GDM1 (cell line): ENCODE measurements around the gene RABGAP1.

Experiments used
- DNase-seq: peaks from one replicate; lab custom pipeline; 2025; lab: John Stamatoyannopoulos, UW

The RABGAP1 gene

DNA sequence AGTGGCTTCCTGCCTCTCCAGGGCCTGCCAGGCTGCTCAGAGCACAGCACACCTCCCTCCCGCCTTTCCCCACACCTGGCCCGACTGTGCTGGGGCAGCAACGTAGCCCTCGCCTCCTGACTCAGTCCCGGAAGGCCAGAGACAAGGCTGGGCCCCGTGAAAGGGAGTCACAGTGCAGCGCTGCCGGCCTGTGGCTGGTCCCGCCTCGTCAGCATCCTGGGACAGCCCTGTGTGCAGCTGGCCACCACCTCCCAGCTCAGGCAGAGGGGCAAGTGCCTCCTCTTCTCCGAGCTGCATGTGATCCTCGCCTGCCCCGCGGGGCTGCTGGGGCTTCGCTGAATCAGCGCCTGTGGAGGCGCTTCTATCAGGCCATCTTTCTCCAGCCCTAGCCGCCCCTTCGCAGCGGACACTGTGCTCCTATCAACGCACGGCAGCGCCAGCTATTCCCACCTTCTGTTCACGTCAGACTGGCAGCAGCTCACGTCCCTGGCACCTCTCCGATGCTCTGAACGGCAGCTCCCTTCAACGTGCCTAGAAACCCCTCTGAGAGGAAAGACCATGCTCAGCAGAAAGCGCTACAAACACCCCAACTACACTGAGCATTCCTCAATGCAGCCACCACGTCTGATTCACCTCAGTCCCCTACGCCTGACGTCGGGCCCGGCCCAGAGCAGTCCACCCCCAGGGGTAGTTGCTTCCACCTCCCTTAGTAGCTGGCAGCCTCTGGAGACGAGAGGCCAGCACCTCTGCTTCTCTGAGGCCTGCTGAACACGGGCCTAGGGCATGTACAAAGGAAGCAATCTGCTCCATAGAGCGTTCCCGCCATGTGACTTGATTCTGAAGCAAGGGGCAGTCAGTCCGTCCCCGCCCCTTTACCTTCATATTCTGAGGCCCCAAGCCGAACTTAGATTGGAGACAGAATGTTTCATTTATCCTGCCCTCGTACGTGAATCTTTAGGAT lies 171.5 kb downstream of the RABGAP1 start:
- no peak for DNase-seq

DNA sequence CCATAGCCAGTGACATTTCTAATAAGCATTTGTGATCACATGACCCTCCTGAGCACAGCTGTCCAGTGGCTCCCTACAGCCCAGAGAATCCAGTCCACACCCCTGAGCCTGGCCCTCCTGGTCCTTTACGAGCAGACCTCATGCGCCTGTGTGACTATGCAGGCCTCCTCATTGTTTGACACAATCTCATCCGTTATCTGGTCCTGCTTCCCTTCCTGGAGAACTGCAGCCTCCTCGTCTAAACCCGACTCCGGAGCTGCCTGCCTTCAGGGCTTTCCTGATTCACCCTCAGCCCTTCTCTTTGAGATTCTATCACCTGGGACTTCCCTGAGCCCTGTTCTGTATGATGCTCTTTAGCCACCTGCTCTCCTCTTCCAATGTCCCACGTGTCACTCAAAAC lies 172.4 kb downstream of the RABGAP1 start:
- no peak for DNase-seq

DNA sequence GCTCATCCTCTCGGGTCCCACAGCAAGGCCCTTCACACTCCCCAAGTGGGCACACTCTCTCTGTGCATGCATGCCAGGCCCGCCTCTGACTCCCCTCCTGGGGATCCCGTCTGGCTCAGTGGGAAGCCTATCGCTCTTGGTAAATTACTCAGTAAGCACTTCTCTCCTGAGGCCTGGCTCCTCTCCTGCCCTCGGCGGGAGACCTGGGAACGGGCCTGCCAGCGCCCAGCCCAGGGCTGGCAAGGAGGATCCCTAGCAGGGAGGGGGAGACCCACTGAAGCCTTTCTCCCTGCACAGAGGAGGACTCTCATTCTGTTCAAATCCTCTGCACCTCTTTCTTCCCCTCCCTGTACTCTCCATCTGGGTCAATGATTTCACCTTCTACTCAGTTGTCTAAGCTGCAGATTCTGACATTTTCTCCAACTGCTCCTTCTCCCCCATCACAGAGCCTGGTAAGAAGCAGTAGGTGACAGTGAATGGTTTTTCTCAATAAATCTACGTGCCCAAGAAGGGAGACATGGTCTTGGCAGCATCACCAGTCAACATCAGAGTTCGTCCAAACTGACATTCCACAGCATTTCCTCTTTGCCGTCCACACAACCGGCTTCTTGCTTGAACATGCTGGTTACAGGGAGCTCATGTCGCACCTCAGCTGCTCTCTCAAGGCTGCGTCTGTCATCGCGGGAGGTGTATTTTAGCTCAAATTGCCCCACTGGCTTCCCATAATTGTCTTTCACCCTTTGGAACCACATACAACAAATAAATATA lies 174.5 kb downstream of the RABGAP1 start:
- no peak for DNase-seq

DNA sequence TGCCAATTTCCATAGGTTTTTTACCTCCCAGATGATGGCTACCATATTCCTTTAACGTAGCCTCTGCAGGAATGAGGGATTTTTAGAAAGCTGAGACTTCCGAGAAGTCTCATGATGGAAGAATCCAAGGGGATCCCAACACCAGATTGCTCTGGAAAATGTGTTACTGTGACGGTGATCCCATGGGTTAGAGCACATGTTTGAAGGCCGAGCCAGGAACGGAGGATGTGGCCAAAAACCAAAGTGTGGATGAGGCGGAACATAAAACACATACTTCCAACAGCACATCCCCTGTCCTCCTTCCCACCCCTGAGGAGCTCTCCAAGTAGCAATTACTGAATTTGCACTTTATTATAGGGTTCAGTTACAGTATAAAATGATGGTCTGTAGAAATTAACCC lies 175.2 kb downstream of the RABGAP1 start:
- no peak for DNase-seq

DNA sequence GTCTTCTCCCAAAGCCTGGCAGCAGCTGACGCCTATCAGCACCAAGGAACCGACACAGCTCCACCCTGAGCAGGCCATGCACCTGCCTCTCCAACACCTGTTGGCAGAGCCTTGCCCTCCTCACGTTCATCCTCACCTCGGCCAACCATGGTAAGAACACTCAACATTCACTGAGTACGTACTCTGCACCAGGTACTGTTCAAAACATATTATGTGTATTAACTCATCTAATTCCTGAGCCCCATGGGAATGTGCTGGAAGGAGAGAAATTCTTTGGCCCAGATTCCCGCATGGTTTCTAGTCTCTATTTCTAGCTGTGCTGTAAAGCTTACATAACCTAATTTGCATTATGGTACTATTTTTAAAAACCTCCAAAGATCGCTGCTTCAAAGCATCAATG lies 178.7 kb downstream of the RABGAP1 start:
- no peak for DNase-seq

DNA sequence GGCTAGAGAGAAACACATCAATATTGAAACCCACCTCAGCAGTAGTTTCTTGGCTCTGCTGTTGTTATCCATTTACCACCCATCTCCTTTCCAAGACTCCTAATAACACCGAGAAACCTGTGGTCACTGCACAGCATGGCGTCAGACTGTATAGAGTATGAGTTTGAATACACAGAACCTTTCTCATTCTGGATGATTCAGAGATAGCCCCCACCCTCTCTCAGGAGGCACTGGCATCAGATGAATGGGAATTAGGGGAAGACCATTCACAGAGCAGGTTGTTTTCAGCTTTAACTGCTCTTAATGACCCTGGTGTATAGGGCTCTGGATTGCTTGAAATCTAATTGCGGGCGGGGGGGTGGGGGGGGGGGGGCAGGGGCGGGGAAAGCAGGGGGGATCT lies 179.3 kb downstream of the RABGAP1 start:
- DNase-seq, result no peak

DNA sequence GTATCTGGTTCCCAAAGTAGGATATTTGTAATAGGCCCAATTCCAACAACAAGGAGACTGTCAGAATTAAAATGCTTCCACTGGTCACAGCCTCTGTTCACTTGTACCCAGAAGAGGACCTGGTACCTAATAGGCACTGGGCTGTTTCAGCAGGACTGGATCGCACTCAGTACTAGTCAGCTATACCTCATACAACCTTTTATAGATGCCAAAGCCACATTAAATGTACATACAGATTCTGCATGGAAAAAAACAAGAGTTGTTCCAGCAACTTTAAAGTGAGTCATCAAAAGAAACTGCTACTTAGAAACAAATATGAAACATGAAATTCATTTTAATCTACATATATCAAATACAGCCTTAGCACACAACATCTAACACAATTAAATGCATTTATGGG lies 180.1 kb downstream of the RABGAP1 start:
- no peak for DNase-seq

DNA sequence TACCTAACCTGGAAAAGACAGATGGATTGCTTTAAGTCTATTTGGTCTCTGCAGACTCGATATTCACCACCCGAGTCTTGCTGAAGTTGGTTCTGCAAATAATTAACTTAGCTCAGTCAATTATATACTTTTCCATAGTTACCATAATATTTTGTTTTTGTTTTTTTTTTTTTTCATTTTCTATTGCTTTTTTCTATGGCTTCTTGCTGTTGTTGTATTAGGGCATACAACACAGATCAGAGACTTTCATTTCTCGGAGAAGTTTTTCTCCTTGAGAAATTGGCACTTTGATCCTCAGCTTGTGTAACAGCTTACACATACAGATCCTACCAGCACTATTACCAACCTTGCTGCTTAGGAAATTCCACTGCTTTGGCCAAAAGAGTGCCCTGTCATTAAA lies 180.6 kb downstream of the RABGAP1 start:
- no peak for DNase-seq

DNA sequence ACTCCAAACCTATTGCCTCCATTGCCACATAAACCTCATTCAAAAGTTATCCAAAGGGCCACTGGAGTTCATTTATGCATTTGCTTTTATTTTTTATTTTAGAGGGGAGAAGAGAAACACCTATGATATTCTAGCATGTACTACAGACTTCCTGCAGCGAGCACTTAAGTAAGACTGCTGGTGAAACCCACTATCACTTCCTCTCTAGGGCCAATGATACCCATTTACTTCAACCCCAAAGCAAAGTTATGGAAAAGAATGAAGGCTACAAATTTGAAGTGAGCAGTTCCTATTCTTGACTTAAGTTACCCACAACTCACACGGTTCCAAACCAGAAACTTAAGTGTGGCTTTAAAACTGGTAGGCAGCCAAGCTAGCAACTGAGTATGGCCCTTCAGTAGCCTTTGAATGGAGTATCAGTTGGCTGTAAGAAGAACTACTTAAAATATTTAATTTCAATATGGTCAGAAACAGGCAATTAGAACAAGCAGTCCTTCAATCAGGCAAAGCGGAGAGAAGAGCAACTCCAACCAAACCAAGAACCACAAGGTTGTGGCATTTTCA lies 186.8 kb downstream of the RABGAP1 start:
- no peak for DNase-seq

DNA sequence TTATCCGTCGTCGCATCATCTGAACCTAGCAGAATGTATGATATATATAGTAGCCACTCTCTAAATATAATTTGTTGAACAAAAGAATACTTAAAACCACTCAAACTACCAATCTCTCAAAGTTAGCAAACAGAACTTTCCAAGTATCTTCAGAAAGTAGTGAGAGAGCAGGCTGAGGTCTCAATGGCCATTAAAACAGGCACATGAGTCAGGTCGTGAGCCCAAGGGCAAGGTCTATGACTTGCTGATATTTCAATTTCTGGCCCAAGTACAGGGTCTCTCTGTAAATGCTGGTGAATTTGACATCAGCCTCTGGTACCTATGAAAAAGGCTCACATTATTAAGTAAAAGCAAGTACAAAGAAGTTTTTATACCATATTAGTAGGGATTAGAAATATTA lies 187.8 kb downstream of the RABGAP1 start:
- no peak for DNase-seq

DNA sequence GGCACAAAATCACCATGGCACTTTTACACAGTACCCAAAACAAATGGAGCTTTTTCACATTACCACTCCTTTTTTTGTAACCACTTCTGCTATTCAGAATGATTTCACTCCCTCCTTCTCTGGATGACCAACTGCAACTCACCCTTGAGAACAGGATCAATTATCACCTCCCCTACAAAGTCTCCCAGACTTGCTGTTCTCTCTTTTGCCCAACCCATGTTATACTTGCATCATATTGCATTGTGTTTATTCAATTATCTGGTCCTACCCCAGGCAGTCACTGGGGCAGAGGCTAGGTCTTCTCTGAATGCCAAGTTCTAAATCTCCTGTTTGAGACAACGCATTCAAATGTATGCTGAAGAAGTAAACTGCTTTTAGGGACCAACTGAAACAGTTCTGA lies 188.6 kb downstream of the RABGAP1 start:
- DNase-seq, result no peak

DNA sequence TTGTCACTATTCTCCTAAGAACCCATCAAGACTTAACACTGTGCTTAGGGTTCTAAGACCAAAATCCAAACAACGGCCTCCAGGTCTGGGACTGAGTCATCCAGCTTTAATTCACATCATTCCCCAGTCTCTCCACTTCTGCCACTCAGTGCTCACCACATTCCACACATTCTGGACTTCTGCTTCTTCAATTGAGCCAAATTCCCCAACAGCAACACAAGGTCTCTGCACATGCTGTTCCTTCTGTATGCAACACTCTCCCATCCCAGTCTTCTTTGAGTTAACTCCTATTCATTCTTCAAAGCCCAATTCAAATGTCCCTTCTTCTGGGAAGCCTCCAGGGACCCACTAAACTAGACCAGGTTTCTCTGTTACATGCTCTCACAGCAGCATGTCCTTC lies 190.4 kb downstream of the RABGAP1 start:
- DNase-seq, result no peak

DNA sequence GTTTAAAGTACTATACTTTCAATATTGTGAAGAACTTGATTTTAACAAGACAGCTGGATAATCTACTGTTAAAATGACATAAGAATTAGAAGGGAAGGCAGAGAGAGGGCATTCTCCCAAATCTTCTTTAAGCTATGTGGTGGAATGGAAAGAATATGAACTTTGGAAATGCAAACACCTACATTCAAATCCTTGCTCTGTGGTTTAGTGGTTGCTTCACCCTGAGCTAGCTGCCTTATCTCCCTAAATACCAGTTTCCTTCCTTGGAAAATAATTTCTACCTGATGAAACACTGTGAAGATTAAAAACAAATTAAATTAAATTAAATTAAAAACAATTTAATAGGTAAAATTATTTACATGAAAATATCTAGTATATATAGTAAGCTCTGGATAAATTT lies 191.2 kb downstream of the RABGAP1 start:
- DNase-seq, result no peak

DNA sequence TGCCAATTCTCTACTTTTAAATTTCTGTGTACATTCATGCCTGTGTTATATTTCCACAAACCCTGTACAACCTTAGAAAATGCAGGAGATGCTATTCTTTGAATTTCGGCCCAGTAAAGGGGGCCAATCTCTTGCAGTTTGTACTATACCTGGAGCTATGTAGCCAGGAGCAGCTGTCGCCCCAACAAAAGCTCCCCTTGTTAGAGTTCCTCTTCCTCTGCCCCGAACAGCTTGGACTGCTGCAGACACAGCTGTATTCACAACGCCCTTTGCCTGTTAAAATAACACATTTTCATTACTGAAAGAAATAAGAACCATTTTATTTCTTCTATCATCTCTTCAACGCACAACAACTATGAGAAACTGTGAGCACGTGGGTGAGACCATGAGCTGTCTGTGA lies 191.9 kb downstream of the RABGAP1 start:
- DNase-seq, result no peak

DNA sequence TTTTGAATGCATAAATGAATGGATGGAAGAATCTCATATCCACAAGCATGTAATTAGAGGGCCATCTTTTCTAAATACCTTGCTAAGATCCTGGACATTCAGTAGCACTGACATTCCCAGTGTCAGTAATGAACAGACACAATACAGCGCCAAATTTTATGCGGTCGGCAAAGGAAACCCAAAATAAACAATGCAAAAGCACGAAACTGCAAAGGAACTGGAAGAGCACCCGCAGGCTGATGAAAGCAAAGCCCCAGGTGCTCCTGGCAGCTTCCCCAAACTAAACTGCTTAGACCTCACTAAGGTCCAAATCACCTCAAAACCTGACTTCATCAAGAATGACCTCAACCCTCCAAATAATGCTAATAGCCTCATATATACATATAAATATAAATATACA lies 194.6 kb downstream of the RABGAP1 start:
- no peak for DNase-seq

DNA sequence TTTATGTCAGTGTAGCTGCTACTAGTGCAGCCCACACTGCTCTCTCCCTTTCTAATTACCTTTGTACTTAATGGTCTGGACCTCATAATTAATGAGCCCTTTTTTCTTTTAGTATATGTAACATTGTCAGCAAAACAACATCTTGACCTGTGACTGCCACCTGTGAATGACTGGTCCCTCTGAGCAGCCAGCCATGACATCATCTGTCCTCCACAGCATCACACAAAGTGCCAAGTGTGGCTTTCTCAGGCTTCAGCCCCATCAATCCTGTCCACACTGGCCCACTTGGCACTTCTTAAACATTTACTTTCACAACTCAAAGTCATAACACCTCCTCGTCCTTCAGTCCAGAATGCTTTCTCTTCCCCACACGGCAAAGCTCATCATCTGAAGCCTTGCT lies 197.3 kb downstream of the RABGAP1 start:
- no peak for DNase-seq

DNA sequence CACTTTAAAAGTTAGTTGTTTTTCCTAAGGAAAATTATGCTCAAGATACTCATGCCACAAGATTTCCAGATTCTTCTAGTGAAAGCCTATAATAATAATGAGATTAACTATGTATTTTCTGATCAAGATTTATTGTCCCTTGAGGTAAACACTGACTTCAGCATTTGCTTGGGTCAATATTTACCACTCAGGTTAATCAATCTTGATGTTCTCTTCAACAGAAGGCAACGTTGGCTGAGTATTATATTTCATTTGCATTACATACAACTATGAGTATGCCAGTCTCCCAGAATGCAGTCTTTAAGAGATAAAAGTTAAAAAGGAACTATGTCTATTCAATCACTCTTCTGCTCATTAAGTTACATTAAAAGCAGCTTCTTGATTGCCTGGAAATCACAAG lies 208.2 kb downstream of the RABGAP1 start:
- no peak for DNase-seq

DNA sequence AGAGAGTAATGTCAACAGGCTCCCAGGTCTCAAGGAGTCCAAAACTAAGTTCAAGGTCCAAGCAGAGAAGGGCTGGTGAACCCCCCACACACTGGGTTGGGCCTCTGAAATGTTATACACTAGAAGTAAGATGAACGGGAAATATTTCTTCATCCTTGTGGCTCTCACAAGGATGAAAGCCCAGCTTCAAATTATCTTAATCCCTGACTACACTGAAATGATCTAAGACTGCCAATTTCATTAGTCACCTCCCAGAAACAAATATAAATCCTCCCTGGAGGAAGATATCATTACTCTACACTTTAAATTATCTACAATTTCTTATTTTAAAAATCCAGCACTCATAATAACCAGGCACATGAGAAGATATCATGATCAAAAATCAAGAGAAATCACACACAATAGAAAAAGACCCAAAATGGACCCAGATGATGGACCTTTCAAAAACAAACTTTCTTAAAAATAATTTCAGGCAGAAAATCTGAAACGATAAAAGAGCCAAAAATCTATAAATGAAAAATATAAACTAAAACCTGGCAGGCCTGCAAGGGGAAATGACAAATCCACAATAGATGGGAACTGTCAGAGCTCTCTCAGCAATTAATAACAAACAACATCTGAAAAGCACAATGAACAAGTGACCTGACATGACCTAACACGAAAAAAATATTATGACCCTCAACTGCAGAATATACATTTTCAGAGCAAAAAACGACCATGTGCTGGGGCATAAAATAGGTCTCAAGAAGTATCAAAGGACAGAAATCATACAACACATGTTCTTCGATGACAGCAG lies 210.1 kb downstream of the RABGAP1 start:
- DNase-seq, result no peak
